RPMI8226 (cell line): Measurements from ENCODE around the gene PALM3.
"Not testable (repeated sequence)": the region's sequence is repeated elsewhere in the genome, so short reads cannot be mapped to it uniquely, and the experiment has no call there.

Source experiments
- DNase-seq: peaks from one replicate; pipeline ENCODE4 v3.0.0-alpha.2; 2015

The PALM3 gene

DNA sequence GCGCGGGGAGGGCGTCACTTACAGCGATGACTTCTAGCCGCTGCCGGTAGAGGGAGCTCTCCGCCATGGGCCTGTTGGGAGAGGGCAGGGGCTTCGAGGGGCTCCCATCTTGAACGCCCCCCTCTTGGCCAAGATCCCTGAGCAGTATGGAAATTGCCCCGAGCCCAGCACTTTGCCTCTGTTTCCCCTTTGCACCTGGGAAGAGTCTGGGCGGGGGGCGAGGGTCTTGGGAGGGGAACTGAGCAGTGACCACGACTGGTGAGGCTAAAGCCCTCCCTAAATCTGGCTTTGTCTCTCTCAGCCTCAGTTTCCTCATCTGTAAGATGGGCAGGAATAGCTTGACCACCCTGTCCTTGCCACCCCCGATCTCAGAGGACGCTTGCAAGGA is 2.8 kb downstream of the PALM3 start:
- DNase-seq = peak; percentile 53

DNA sequence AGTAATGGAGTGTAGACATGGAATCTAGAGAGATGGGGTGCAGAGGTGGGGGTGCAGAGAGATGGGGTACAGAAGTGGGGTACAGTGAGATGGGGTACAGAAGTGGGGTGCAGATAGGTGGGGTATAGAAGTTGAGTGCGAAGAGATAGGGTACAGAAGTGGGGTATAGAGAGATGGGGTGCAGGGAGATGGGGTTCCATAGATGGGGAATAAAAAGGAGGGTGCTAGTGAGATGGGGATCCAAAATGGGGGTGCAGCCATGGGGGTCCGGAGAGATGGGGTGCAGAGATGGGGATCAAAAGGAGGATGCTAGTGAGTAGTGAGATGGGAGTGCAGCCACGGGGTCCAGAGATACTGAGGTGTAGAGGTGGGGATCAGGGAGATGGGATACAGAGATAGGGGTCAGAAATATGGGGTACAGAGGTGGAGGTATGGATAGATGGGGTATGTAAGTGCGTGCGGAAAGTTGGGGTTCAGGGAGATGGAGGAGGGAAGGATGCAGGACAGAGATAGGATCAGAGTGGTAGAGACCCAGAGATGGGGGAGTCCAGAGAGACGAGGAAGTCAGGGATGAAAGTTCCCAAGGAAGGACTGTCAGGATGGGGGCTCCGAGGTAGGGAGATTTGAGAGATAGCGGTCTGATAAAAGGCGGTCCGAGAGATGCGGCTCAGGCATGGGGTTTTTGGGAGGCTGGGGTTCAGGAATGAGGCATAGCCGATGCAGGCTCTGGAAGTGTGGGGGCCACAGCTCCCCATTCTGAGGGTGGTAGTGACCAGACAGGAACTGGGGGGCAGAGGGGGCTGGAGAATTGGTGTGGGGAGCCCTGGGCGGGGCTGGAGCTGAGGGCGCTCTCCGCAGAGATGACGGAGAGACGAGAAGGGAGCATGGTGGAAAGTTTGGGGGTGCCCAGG is 3.4 kb downstream of the PALM3 start:
- DNase-seq = no peak

DNA sequence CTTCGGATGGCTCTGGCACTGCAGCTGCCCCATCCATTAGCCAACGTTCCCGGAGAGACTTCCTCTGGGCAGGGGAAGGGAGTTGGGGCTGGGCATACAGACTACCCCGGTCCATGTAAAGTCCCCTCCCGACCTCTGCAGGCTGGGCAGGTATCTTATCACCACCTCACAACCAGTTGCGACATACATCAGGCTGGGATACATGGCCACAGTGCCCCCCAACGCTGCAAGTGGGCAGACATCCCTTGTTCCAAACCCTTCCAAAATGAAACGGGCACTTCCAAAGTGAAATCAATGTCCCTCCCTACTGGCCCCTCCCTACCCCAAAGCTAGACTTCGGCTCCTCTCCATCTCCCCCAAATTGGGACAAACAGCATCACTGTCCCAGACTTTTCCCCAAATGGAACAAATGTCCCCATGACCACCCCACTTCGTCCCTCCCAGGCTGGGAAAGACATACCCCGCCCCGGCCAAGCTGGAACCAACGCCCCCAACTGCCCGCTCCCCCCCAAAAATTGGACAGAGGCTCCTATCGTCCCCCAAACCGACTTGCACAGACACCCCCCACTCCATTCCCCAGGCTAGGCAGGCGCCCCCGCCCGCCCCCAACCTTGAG is 5.0 kb downstream of the PALM3 start:
- DNase-seq = no peak

DNA sequence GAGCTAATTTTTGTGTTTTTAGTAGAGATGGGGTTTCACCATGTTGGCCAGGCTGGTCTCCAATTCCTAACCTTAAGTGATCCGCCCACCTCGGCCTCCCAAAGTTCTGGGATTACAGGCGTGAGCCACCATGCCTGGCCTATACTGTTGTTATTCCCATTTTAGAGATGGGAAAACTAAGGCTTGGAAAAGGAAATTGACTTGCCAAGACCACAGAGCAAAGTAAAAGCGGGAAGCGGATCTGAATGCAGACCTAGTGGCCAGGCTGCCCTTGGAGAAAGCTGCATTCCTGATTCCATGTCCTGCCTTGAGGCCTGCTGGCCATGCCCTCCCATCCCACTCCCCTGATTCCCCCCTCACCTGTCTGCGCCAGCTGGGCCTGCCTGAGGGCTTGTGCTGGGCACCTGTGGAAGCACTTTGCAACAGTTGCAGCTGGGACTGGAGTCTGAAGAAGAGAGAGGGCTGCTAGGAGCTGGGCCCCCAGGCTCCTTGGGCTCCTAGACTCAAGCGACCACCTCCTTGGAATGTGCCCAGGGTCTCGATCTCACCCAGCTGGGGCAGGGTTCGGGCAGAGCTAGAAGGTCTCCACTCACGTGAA is 5.7 kb downstream of the PALM3 start:
- DNase-seq = no peak

DNA sequence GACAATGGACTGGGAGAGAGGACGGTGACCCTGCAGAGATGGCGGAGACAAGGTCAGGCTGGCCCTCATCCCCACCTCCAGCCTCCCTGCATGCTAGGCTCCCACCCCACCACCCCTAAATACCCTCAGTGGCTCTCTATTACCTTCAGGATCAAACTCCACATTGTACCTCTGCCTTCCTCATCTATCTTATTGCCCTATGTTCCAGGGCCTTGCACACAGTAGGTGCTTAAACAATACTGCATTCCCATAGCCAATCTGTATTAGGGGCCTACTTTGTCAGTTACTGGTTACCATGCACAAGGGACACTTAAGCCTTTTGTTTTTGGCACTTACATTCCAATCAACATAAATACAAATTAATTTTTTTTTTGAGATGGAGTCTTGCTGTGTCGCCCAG is 6.5 kb downstream of the PALM3 start:
- DNase-seq = no peak

DNA sequence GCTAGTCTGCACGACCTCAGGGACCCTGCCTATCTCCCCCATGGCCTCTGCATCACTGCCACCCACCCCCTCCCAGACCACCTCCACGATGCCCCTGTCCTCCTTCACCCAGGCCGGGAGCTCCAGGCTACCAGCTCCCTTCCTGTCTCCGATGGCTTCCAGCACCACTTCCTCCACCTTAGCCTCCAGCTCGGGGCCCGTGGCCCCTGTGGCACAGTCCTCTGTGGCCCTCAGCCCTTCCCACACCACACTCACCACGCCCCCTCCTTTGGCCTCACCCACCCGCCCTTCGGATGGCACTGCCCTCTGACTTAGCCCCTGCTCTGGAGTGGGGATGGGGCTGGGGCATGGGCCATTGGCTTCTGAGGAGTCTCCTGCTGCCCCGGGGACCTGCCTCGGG is 7.2 kb downstream of the PALM3 start:
- DNase-seq = no peak

DNA sequence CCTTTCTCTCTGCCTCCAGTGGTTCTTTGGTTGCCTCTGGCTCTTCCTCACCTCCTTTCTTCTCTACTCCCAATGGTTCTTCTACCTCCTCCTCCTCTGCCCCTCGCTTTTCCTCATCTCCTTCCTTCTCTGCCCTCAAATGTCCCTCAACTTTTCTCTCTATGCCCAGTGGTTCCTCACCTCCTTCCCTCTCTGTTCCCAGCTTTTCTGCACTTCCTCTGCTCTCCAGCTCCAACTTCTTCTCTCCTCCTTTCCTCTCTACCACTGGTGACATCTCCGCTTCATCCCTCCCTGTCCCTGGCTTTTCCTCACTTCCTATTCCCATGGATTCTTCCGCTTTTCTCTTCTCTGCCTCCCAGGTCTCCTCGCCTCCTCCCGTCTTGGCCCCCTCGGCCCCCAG is 7.8 kb downstream of the PALM3 start:
- DNase-seq = no peak

DNA sequence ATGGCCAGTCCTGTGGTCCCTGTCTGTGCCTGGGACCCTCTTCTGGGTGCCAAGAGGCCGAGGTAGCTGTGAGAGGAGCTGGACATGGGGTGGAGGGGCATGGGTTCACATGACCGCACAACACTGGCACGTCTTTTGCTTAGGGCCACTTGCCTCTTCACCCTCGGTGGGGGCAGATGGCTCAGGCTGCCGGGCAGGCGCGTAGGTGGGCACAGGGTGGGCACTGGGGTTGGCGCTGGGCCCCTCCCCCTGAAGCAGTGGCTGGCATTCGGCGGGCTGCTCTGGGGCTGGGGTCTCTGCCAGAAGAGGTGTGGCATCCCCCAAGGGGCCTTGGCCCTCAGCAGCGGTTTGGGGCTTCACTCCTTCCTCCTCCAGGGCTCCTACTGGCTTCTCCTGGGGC is 8.4 kb downstream of the PALM3 start:
- DNase-seq = no peak

DNA sequence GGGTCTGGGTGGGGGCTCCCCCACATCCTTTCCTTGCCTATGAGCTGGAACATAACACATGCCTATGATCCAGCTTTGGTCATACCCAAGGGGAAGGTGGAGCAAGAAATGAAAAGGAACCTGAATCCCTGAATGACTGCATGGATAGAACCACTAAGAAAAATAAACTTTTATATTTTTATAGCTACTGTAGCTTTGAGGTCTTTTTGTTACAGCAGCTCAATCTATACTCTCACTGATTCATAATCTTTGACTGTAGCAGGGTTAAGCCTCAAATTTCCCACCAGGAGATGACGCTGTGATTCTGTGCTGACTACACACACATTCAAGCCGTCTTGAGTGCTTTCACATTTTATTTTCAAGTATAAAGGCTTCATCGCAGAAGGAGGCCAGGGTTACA is 8.8 kb downstream of the PALM3 start:
- no peak for DNase-seq

DNA sequence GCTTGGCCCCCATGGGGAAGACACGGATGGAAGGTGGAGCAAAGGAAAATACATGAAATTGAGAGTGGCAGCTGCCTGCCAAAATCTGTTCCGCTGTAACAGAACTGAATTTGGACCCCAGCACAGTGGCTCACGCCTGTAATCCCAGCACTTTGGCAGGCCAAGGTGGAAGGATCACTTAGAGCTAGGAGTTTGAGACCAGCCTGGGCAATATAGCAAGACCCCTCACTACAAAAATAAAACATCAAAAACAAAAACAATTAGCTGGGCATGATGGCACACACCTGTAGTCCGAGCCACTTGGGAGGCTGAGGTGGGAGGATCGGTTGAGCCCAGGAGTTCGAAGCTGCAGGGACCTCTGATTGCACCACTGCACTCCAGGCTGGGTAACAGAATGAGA is 9.4 kb downstream of the PALM3 start:
- DNase-seq = no peak

DNA sequence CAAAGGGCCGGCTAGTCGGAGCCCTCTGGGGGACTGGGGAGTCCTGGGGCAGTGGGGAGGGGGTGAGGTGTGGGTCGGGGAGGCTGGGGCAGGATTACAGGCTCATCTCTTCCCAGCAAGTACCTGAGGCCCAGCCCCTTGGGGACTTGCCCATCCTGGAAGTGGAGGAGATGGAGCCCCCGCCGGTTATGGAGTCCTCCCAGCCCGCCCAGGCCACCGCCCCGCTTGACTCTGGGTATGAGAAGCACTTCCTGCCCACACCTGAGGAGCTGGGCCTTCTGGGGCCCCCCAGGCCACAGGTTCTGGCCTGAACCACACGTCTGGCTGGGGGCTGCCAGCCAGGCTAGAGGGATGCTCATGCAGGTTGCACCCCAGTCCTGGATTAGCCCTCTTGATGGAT is 9.9 kb downstream of the PALM3 start:
- no peak for DNase-seq

DNA sequence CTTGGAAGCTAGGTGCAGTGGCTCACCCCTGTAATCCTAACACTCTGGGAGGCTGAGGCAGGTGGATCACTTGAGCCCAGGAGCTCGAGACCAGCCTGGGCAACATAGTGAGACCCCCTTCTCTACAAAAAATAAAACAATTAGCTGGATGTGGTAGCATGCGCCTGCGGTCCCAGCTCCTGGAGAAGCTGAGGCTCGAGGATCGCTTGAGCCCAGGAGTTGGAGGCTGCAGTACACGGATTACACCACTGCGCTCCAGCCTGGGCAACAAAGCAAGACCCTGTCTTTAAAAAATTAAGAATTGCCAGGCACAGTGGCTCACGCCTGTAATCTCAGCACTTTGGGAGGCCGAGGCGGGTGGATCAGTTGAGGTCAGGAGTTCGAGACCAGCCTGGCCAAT is 10.9 kb downstream of the PALM3 start:
- DNase-seq = not testable (repeated sequence)

DNA sequence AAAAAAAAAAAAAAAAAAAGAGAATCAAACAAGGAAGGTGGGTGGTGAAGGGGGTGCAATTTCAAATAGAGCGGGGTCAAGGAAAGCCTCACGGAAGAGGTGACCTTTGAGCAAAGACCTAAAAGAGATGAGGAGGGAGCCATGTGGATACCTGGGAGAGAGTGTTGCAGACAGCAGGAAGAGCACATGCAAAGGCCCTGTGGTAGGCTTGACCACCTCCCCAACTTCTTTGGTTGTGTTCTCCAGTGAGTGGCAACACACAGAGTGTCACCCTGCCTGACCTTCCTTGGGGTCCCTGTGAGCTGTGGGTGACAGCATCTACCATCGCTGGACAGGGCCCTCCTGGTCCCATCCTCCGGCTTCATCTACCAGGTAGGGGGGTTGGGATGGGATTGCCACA is 11.4 kb downstream of the PALM3 start:
- no peak for DNase-seq

DNA sequence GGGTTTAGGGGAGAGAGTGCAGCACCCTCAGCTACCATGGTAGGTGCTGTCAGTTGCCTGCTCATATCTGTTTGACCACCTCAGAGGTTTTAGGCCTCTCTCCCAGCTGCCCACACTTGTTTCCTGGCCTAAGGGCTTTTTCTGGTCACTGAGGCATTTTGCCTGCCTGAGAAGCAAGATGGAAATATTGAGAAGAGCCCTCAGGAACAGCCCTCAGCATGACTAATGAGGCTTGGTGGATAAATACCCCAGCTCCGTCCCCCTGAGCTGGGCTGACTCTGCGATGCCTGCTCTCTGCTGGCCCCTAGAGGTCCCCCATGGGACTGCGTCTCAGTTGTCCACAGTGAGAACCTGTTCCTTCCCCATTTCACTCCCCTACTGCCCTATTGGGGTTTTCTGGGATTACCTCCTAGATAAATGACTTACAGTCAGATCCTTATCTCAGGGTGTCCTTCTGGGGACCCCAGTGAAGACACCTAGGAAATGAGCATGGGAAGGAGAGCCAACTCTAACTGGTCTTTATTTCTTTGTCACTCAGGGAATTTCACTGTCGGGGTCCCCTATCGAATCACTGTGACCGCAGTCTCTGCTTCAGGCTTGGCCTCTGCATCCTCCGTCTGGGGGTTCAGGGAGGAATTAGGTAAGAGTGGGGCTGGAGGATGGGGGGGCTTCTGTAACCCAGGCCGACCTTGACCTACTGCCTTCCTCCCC is 13.3 kb downstream of the PALM3 start:
- peak; percentile 73 for DNase-seq

DNA sequence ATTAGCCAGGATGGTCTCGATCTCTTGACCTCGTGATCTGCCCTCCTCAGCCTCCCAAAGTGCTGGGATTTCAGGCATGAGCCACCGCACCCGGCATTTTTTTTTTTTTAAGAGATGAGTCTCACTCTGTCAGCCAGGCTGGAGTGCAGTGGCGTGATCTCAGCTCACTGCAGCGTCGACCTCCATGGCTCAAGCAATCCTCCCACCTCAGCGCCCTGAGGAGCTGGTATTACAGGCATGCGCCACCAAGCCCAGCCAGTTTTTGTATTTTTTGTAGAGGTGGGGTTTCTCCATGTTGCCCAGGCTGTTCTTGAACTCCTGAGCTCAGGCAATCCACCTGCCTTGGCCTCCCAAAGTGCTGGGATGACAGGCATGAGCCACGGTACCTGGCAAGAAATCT is 14.0 kb downstream of the PALM3 start:
- DNase-seq = not testable (repeated sequence)

DNA sequence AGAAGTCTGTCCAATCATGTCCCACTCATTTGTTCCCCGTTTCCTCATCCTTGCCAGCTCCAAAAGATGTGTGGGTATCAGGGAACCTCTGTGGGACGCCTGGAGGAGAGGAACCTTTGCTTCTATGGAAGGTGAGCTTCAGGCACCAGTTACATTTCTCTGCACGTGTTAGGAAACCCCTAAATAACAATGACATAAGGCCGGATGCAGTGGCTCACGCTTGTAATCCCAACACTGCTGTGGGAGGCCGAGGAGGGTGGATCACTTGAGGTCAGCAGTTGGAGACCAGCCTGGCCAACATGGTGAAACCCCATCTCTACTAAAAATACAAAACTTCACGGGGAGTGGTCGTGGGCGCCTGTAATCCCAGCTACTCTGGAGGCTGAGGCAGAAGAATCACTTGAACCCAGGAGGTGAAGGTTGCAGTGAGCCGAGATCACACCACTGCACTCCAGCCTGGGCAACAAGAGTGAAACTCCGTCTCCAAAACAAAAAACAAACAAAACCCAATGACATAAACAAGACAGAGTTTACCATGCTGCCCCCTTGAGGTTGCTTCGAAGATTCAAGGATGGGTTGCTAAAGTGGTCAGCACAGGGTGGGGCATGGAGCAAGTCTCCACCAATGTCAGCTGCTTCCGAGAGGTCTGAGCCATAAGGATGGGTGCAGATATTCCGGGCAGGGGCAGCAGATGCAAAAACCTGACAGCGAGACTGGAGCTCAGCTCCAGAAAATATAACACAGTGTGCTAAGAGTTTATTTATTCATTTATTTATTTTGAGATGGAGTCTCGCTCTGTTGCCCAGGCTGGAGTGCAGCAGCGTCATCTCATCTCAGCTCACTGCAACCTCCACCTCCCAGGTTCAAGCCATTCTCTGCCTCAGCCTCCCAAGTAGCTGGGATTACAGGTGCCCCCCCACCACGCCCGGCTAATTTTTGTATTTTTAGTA is 18.9 kb downstream of the PALM3 start:
- DNase-seq = peak; percentile 57

DNA sequence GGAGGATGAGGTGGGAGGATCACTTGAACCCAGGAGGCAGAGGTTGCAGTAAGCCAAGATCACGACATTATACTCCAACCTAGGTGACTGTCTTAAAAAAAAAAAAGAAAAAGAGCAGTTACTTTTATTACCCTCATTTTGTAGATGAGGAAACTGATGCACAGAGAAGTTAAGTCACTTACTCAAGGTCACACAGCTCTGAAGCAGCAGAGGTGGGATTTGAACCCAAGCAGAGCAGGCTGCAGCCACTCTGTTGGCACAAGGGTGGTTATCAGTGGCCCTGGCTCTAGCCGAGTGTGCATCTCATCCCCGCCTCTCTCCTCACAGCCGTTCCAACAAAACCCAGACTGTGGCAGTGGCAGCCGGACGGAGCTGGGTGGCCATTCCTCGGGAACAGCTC is 22.7 kb downstream of the PALM3 start:
- no peak for DNase-seq

DNA sequence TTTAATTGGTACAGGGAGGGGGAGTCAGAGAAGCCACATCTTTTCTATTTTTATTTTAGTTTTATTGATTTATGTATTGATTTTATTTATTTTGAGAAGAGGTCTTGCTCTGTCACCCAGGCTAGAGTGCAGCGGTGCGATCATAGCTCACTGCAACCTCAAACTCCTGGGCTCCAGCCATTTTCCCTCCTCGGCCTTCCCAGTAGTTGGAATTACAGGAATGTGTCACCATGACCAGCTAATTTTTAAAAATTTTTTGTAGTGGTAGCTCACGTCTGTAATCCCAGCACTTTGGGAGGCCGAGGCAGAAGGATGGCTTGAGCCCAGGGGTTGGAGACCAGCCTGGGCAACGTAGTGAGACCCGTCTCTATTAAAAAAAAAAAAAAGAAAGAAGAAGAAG is 26.2 kb downstream of the PALM3 start:
- DNase-seq = no peak

DNA sequence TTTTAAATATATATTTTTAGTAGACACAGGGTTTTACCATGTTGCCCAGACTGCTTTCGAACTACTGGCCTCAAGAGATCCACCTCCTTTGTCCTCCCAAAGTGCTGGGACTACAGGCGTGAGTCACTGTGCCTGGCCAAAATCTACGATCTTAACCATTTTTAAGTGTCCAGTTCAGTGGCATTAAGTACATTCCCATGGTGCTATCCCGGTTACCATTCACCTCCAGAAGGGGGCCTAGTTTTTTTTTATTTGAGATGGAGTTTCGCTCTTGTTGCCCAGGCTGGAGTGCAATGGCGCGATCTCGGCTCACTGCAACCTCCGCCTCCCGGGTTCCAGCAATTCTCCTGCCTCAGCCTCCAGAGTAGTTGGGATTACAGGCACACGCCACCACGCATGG is 26.7 kb downstream of the PALM3 start:
- peak; percentile 1 for DNase-seq

DNA sequence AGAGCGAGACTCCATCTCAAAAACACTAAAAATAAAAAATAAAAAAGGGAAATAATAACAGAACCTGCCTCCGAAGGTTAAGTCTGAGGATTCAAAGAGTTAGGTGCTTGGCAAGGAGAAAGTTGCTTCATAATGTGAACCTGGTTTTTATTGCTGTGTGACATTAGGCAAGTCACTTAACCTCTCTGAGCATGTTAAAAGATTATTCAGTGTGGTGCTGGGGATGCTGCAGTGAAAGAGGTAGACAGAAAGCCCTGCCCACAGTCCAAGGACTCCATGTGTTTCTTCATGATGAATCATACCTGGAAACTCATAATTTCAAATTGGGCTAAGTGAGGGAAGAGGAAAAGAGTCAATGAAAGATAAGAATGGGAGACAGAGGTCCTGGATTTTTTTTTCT is 27.9 kb downstream of the PALM3 start:
- DNase-seq = no peak

DNA sequence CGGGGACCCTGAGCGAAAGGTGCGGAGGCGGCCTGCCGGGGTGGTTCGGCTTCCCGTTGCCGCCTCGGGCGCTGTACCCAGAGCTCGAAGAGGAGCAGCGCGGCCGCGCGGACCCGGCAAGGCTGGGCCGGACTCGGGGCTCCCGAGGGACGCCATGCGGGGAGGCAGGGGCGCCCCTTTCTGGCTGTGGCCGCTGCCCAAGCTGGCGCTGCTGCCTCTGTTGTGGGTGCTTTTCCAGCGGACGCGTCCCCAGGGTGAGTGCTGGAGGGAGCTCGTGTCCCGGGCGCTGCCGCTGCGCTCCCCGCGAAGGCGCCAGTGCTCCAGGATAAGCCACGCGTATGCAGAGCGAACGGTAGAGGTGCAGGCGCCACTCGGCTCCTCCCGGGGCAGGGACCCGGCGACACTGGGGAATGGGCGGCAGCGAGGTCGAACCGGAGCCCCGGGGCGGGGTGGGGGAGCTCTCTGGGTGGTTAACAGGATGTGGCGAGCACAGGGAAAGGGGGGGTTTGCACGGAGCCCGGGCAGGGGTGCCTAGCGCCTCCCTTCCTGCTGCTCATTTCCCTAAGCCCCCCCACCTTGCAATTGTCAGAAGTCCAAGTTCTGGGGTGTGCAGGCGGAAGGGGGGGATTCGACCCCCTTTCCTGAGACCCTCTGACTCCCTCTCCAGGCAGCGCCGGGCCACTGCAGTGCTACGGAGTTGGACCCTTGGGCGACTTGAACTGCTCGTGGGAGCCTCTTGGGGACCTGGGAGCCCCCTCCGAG is 30.0 kb downstream of the PALM3 start, which contains the start of gene IL27RA:
IL27RA (plus strand) TSS at position 44 of the 762 bp plus-strand sequence; CDS start at position 155, 111 bp downstream.
- DNase-seq = peak; percentile 71
